Activated T-helper 1 cell treated with anti-CD3 and anti-CD28 coated beads, Interleukin-12 subunit alpha, Interleukin-12 subunit beta, Interleukin-2, Interleukin-4 antibody, amounts not matched to agents 30 ng/mL and 10 ng/mL and 1 ng/mL, durations not matched to agents 14 hours and 24 hours and 36 hours (primary cell): ENCODE results near the gene HNRNPA2B1. TPM values are rescaled to one million over a fixed set of nuclear protein-coding genes. Genes with fewer than 3 reads are reported as not detected.
"Not testable (repeated sequence)": the region's sequence is repeated elsewhere in the genome, so short reads cannot be mapped to it uniquely, and the experiment has no call there.

ENCODE experiments used
- DNase-seq: peaks from one replicate; pipeline ENCODE4 v3.0.0; 2021; ENCODE audit warnings: low spot score
- H3K27ac Mint-ChIP-seq: one replicate; pipeline ENCODE4 v1.8.0; 2021; ENCODE audit warnings: mild to moderate bottlenecking, mixed read lengths
- H3K27me3 Mint-ChIP-seq: one replicate; pipeline ENCODE4 v1.8.0; 2022; ENCODE audit warnings: mild to moderate bottlenecking, moderate library complexity, mixed read lengths; ENCODE audit not compliant: insufficient read depth
- H3K36me3 Mint-ChIP-seq: one replicate; pipeline ENCODE4 v1.8.0; 2021; ENCODE audit warnings: low read depth, mixed read lengths
- H3K4me1 Mint-ChIP-seq: one replicate; pipeline ENCODE4 v1.8.0; 2021; ENCODE audit warnings: low read depth, mixed read lengths
- H3K4me3 Mint-ChIP-seq: one replicate; pipeline ENCODE4 v1.8.0; 2021; ENCODE audit warnings: mild to moderate bottlenecking, moderate library complexity, mixed read lengths
- H3K9me3 Mint-ChIP-seq: one replicate; pipeline ENCODE4 v1.8.0; 2021; ENCODE audit warnings: mixed read lengths
- intact Hi-C: fragments of 100-400 bp; cut with micrococcal nuclease; formaldehyde crosslinking; loops from one replicate; pipeline ENCODE4 v1.15.1; 2024
- total RNA-seq: library from RNA; stranded (reverse); gene quantifications from 2 replicates; pipeline ENCODE4 v1.2.3, GENCODE V29; 2022

The HNRNPA2B1 gene
- total RNA-seq, 1 donor from 2014 or later = 821 TPM

GRCh38 chr7:26194764-26195163 is 5.8 kb downstream of the HNRNPA2B1 start:
- peak overlapping the region; percentile 74 for H3K27ac Mint-ChIP-seq
- H3K27me3 Mint-ChIP-seq, H3K9me3 Mint-ChIP-seq, DNase-seq: not testable (repeated sequence)
- intact Hi-C loops = loop anchor here (5.0 kb wide), 2 partner anchors 242 to 302 kb away; no protein-coding TSS in a partner anchor
- H3K36me3 Mint-ChIP-seq = peaks cover 92% of the 10 kb centered on the region
- H3K4me1 Mint-ChIP-seq = peaks cover 70% of the 10 kb centered on the region
- peak overlapping the region; percentile 78 for H3K4me3 Mint-ChIP-seq

GRCh38 chr7:26193432-26194207 is 6.9 kb downstream of the HNRNPA2B1 start:
- H3K4me1 Mint-ChIP-seq = peaks cover 74% of the 10 kb centered on the region
- no peaks in the 10 kb centered on the region for H3K27me3 Mint-ChIP-seq
- H3K4me3 Mint-ChIP-seq = peak overlapping the region; percentile 78
- H3K27ac Mint-ChIP-seq = peak overlapping the region; percentile 84
- no peak for DNase-seq
- H3K36me3 Mint-ChIP-seq = peaks cover 90% of the 10 kb centered on the region
- no peaks in the 10 kb centered on the region for H3K9me3 Mint-ChIP-seq
- intact Hi-C loops = no loop called here

GRCh38 chr7:26192485-26193087 is 8.0 kb downstream of the HNRNPA2B1 start:
- Mint-ChIP-seq H3K4me3 (peak overlapping the region; percentile 78), H3K36me3 (peaks cover 85% of the 10 kb centered on the region), H3K4me1 (peaks cover 83% of the 10 kb centered on the region), H3K9me3 (no peaks in the 10 kb centered on the region), H3K27me3 (no peaks in the 10 kb centered on the region), H3K27ac (peak overlapping the region; percentile 84)
- intact Hi-C loops = no loop called here
- no peak for DNase-seq

- Mint-ChIP-seq H3K9me3 (no peaks in the 10 kb centered on the region), H3K36me3 (peaks cover 85% of the 10 kb centered on the region), H3K27me3 (no peaks in the 10 kb centered on the region), H3K4me1 (peaks cover 85% of the 10 kb centered on the region), H3K27ac (peak overlapping the region; percentile 55), H3K4me3 (peak overlapping the region; percentile 78)
- DNase-seq = no peak
- intact Hi-C loops = no loop called here
These were observed 8.5 kb downstream of the HNRNPA2B1 start for GRCh38 chr7:26191974-26192479.

GRCh38 chr7:26191233-26191973 is 9.1 kb downstream of the HNRNPA2B1 start:
- Mint-ChIP-seq H3K27me3 (no peaks in the 10 kb centered on the region), H3K36me3 (peaks cover 84% of the 10 kb centered on the region), H3K4me1 (peaks cover 85% of the 10 kb centered on the region), H3K27ac (no peak overlapping the region), H3K9me3 (no peaks in the 10 kb centered on the region), H3K4me3 (peak overlapping the region; percentile 26)
- intact Hi-C loops = no loop called here
- no peak for DNase-seq

GRCh38 chr7:26190417-26190869 is 10.1 kb downstream of the HNRNPA2B1 start:
- no peaks in the 10 kb centered on the region for H3K27me3 Mint-ChIP-seq
- no peaks in the 10 kb centered on the region for H3K9me3 Mint-ChIP-seq
- H3K36me3 Mint-ChIP-seq = peaks cover 82% of the 10 kb centered on the region
- H3K4me3 Mint-ChIP-seq = peak overlapping the region; percentile 26
- DNase-seq = no peak
- peaks cover 83% of the 10 kb centered on the region for H3K4me1 Mint-ChIP-seq
- intact Hi-C loops = no loop called here
- H3K27ac Mint-ChIP-seq = peak overlapping the region; percentile 56

- peaks cover 87% of the 10 kb centered on the region for H3K4me1 Mint-ChIP-seq
- intact Hi-C loops = loop anchor here (1.0 kb wide), 1 partner anchor 8 kb away; no protein-coding TSS in a partner anchor
- no peaks in the 10 kb centered on the region for H3K27me3 Mint-ChIP-seq
- peak overlapping the region; percentile 9 for H3K27ac Mint-ChIP-seq
- H3K36me3 Mint-ChIP-seq = peaks cover 84% of the 10 kb centered on the region
- no peak overlapping the region for H3K4me3 Mint-ChIP-seq
- H3K9me3 Mint-ChIP-seq = no peaks in the 10 kb centered on the region
- no peak for DNase-seq
These were observed 10.8 kb downstream of the HNRNPA2B1 start for GRCh38 chr7:26189697-26190096.

GRCh38 chr7:26188957-26189541 is 11.5 kb downstream of the HNRNPA2B1 start:
- no peak for DNase-seq
- H3K27ac Mint-ChIP-seq = peak overlapping the region; percentile 9
- no peaks in the 10 kb centered on the region for H3K9me3 Mint-ChIP-seq
- H3K36me3 Mint-ChIP-seq = peaks cover 84% of the 10 kb centered on the region
- H3K27me3 Mint-ChIP-seq = no peaks in the 10 kb centered on the region
- no peak overlapping the region for H3K4me3 Mint-ChIP-seq
- intact Hi-C loops = loop anchor here (1.0 kb wide), 2 partner anchors 8 to 98 kb away; no protein-coding TSS in a partner anchor
- peaks cover 87% of the 10 kb centered on the region for H3K4me1 Mint-ChIP-seq

- H3K9me3 Mint-ChIP-seq = no peaks in the 10 kb centered on the region
- no peak for DNase-seq
- H3K4me3 Mint-ChIP-seq = no peak overlapping the region
- peaks cover 86% of the 10 kb centered on the region for H3K4me1 Mint-ChIP-seq
- peaks cover 83% of the 10 kb centered on the region for H3K36me3 Mint-ChIP-seq
- H3K27me3 Mint-ChIP-seq = no peaks in the 10 kb centered on the region
- intact Hi-C loops = loop anchor here (1.0 kb wide), 1 partner anchor 97 kb away; no protein-coding TSS in a partner anchor
- peak overlapping the region; percentile 76 for H3K27ac Mint-ChIP-seq
These were observed 12.2 kb downstream of the HNRNPA2B1 start for GRCh38 chr7:26188206-26188956.

- Mint-ChIP-seq H3K4me1 (peaks cover 78% of the 10 kb centered on the region), H3K27ac (peak overlapping the region; percentile 76), H3K4me3 (no peak overlapping the region)
These were observed 13.0 kb downstream of the HNRNPA2B1 start for GRCh38 chr7:26187380-26188205.

More at GRCh38 chr7:26187380-26188205, 13.0 kb downstream of the HNRNPA2B1 start:
- Mint-ChIP-seq H3K9me3 (no peaks in the 10 kb centered on the region), H3K36me3 (peaks cover 75% of the 10 kb centered on the region), H3K27me3 (no peaks in the 10 kb centered on the region)
- no peak for DNase-seq
- intact Hi-C loops = loop anchor here (1.0 kb wide), 1 partner anchor 96 kb away; no protein-coding TSS in a partner anchor
